HEK293 (cell line): ENCODE measurements around the gene NAV2.
"Not testable (repeated sequence)": the region's sequence is repeated elsewhere in the genome, so short reads cannot be mapped to it uniquely, and the experiment has no call there.

ENCODE experiments used
- CTCF ChIA-PET: fragments of 350-600 bp; formaldehyde crosslinking; extraction: SDS; loops from one replicate; lab custom pipeline; 2021; ENCODE audit warnings: antibody characterized with exemption; lab: Yijun Ruan, JAX
- POLR2A ChIA-PET: fragments of 300-600 bp; formaldehyde crosslinking; extraction: SDS; loops from one replicate; lab custom pipeline; 2020; ENCODE audit warnings: antibody characterized with exemption, inconsistent platforms; lab: Yijun Ruan, JAX
- H3K27ac ChIP-seq: fragments of 200-500 bp; sonication (Bioruptor generic); 2 replicates; pipeline ENCODE4 v1.5.1; 2014; ENCODE audit warnings: low read depth, low read length, control low read depth, inconsistent platforms; ENCODE audit errors: extremely low read depth
- H3K36me3 ChIP-seq, 2 experiments: fragments of 200-500 bp in 1 of 2; sonication (Bioruptor generic) in 1 of 2; 1 replicate in 1 of 2; 2 replicates in 1 of 2; pipeline ENCODE4 v1.5.1; 2014 to 2017; ENCODE audit warnings: inconsistent platforms in 2 of 2, low read length in 2 of 2; ENCODE audit not compliant: control insufficient read depth in 2 of 2, insufficient read depth in 1 of 2
- H3K4me1 ChIP-seq: fragments of 200-500 bp; sonication (Bioruptor generic); 2 replicates; pipeline ENCODE4 v1.5.1; 2014; ENCODE audit warnings: mild to moderate bottlenecking, low read length, inconsistent platforms; ENCODE audit not compliant: control insufficient read depth, insufficient read depth
- H3K4me3 ChIP-seq: 2 replicates; pipeline ENCODE4 v1.5.1; 2011; ENCODE audit warnings: low read depth, mild to moderate bottlenecking, control low read depth, low read length, moderate library complexity
- H3K9me3 ChIP-seq: fragments of 200-500 bp; sonication (Bioruptor generic); 2 replicates; pipeline ENCODE4 v1.5.1; 2014; ENCODE audit warnings: low read depth, low read length, inconsistent platforms; ENCODE audit not compliant: control insufficient read depth, insufficient read depth
- KLF1 ChIP-seq: fragments of 450-650 bp; formaldehyde crosslinking; IDR thresholded peaks from 2 replicates; pipeline ENCODE4 v1.5.1; 2016; ENCODE audit warnings: missing biosample characterization, missing genetic modification characterization
- SALL2 ChIP-seq: fragments of 450-650 bp; formaldehyde crosslinking; IDR thresholded peaks from 2 replicates; pipeline ENCODE4 v1.5.0; 2017; ENCODE audit warnings: missing biosample characterization, mild to moderate bottlenecking, missing genetic modification characterization, borderline replicate concordance
- ZBTB8A ChIP-seq: fragments of 450-650 bp; formaldehyde crosslinking; IDR thresholded peaks from 2 replicates; pipeline ENCODE4 v1.5.1; 2016; ENCODE audit warnings: missing biosample characterization, missing genetic modification characterization
- ZNF114 ChIP-seq: fragments of 450-650 bp; formaldehyde crosslinking; IDR thresholded peaks from 2 replicates; pipeline ENCODE4 v1.5.0; 2017; ENCODE audit warnings: missing biosample characterization, missing genetic modification characterization
- ZNF146 ChIP-seq: fragments of 450-650 bp; formaldehyde crosslinking; IDR thresholded peaks from 2 replicates; pipeline ENCODE4 v1.5.1; 2016; ENCODE audit warnings: missing biosample characterization, missing genetic modification characterization
- ZNF248 ChIP-seq: fragments of 450-650 bp; formaldehyde crosslinking; IDR thresholded peaks from 2 replicates; pipeline ENCODE4 v1.5.1; 2017; ENCODE audit warnings: missing biosample characterization, missing genetic modification characterization
- ZNF324 ChIP-seq: fragments of 450-650 bp; formaldehyde crosslinking; IDR thresholded peaks from 2 replicates; pipeline ENCODE4 v1.5.1; 2016; ENCODE audit warnings: missing biosample characterization, missing genetic modification characterization
- ZNF394 ChIP-seq: fragments of 450-650 bp; formaldehyde crosslinking; IDR thresholded peaks from 2 replicates; pipeline ENCODE4 v1.5.1; 2016; ENCODE audit warnings: missing biosample characterization, missing genetic modification characterization, mild to moderate bottlenecking, moderate library complexity, borderline replicate concordance
- ZNF600 ChIP-seq: fragments of 450-650 bp; formaldehyde crosslinking; IDR thresholded peaks from 2 replicates; pipeline ENCODE4 v1.5.1; 2016; ENCODE audit warnings: missing biosample characterization, missing genetic modification characterization
- ZNF623 ChIP-seq: fragments of 450-650 bp; formaldehyde crosslinking; IDR thresholded peaks from 2 replicates; pipeline ENCODE4 v1.5.1; 2016; ENCODE audit warnings: missing biosample characterization, missing genetic modification characterization
- ZNF658 ChIP-seq: fragments of 450-650 bp; formaldehyde crosslinking; IDR thresholded peaks from 2 replicates; pipeline ENCODE4; 2016; ENCODE audit warnings: missing biosample characterization, missing genetic modification characterization
- ZNF776 ChIP-seq: fragments of 450-650 bp; formaldehyde crosslinking; IDR thresholded peaks from 2 replicates; pipeline ENCODE4 v1.5.0; 2017; ENCODE audit warnings: missing biosample characterization, missing genetic modification characterization, borderline replicate concordance
- ZNF785 ChIP-seq: fragments of 450-650 bp; formaldehyde crosslinking; IDR thresholded peaks from 2 replicates; pipeline ENCODE4 v1.5.1; 2016; ENCODE audit warnings: missing biosample characterization, missing genetic modification characterization
- TF ChIP-seq, protein P1 (sequence below): fragments of 450-650 bp; formaldehyde crosslinking; IDR thresholded peaks from 2 replicates; pipeline ENCODE4 v1.5.1; 2016; ENCODE audit warnings: missing biosample characterization, missing genetic modification characterization, low read depth
- TF ChIP-seq, protein P2 (sequence below): fragments of 450-650 bp; formaldehyde crosslinking; IDR thresholded peaks from 2 replicates; pipeline ENCODE4 v1.5.1; 2016; ENCODE audit warnings: missing biosample characterization, missing genetic modification characterization
- TF ChIP-seq, protein P3 (sequence below): fragments of 450-650 bp; formaldehyde crosslinking; IDR thresholded peaks from 2 replicates; pipeline ENCODE4 v1.5.1; 2016; ENCODE audit warnings: missing biosample characterization, missing genetic modification characterization
- TF ChIP-seq, protein P4 (sequence below): fragments of 450-650 bp; formaldehyde crosslinking; IDR thresholded peaks from 2 replicates; pipeline ENCODE4 v1.5.1; 2016; ENCODE audit warnings: missing biosample characterization, missing genetic modification characterization
- TF ChIP-seq, protein P5 (sequence below): fragments of 450-650 bp; IDR thresholded peaks from 2 replicates; pipeline ENCODE4 v1.5.1; 2018; ENCODE audit warnings: missing biosample characterization, mild to moderate bottlenecking, missing genetic modification characterization
- TF ChIP-seq, protein P6 (sequence below): fragments of 450-650 bp; formaldehyde crosslinking; IDR thresholded peaks from 2 replicates; pipeline ENCODE4 v1.5.1; 2017; ENCODE audit warnings: missing biosample characterization, missing genetic modification characterization

Gene NAV2

DNA sequence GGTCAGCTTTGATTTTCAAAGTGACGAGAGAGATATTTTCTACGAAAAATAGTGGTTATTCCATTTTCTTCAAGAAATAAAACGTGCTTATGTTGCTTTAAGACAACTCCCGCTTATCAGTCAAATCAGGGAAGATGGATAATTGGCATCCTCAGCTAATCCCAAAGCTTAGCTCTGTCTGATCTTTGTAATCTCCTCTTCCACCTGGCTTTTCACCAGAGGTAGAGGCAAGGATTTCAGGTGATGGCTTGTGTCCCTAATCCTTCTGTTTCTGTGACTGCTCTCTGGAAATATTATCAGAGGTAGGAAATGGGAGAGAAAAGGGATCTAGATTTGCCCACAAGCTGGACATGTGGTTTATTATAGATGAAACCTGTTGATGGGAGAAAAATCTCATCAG lies 368.7 kb downstream of the NAV2 start (continued):
- no peak for TF ChIP-seq KLF1
- no peak for TF ChIP-seq ZNF776 (tag by site-specific recombination)
- no peak for TF ChIP-seq ZNF114 (tag by site-specific recombination)
- TF ChIP-seq ZNF248 (tag by site-specific recombination), result no peak
- TF ChIP-seq, protein P1, sequence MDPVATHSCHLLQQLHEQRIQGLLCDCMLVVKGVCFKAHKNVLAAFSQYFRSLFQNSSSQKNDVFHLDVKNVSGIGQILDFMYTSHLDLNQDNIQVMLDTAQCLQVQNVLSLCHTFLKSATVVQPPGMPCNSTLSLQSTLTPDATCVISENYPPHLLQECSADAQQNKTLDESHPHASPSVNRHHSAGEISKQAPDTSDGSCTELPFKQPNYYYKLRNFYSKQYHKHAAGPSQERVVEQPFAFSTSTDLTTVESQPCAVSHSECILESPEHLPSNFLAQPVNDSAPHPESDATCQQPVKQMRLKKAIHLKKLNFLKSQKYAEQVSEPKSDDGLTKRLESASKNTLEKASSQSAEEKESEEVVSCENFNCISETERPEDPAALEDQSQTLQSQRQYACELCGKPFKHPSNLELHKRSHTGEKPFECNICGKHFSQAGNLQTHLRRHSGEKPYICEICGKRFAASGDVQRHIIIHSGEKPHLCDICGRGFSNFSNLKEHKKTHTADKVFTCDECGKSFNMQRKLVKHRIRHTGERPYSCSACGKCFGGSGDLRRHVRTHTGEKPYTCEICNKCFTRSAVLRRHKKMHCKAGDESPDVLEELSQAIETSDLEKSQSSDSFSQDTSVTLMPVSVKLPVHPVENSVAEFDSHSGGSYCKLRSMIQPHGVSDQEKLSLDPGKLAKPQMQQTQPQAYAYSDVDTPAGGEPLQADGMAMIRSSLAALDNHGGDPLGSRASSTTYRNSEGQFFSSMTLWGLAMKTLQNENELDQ, result no peak
- no peak for TF ChIP-seq ZNF658 (tag by site-specific recombination)
- TF ChIP-seq ZNF394 (tag by site-specific recombination), result no peak

DNA sequence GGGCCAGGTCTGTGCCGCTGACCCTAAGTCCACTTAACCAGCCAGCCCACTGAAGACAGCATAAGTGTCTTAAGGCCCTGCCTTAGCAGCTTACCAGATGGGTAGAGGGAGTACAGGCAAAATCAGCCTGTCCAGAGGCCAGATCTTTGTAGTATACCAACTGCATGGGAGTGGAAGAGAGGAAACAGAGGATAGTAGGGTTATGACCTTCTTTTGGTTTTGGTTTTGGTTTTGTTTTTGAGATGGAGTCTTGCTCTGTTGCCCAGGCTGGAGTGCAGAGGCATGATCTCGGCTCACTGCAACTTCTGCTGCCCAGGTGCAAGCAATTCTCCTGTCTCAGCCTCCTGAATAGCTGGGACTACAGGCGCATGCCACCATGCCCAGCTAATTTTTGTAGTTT lies 371.2 kb downstream of the NAV2 start:
- H3K4me1 ChIP-seq, H3K4me3 ChIP-seq, H3K9me3 ChIP-seq, CTCF ChIA-PET, POLR2A ChIA-PET, H3K27ac ChIP-seq: not testable (repeated sequence)
- H3K36me3 ChIP-seq, result peaks cover 0 to 73% of the 10 kb centered on the region in 2 experiments; a peak in 1 of 3 replicates

DNA sequence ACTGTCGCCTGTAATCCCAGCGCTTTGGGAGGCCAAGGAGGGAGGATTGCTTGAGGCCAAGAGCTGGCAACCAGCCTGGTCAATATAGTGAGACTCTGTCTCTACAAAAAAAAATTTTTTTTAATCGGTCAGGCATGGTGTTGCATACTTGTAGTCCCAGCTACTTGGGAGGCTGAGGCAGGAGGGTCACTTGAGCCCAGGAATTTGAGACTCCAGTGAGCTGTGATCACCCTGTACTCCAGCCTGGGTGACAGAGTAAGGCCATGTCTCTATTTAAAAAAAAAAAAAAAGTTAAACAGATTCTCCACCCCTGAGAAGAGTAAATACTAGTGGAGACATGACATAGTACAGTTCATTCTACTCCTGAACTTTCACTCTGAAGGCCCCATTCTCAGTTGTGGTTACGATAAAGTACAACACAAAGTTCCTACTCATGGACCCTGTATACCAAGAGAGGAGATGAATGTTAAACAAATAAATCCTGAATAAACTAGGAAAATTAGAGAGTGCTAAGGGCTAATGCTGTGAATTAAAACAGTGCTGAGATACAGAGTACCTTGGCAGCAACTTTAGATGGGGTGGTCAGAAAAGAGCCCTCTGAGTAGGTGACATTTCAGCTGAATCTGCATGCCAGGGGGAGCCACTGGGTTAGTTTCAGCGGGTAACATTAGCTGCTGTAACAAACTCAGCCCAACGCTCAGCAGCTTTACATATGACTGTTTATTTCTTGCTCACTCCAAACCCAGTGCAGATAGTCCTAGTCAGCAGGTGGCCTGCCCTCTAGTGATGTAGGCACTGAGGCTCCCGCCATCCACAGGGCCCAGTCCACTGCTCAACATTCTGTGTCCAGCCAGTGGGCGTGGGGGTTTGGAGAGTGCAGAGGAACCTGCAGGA lies 372.5 kb downstream of the NAV2 start:
- CTCF ChIA-PET, result interaction anchor here (0.9 to 1.1 kb wide), 2 partner anchors 29 to 211 kb away, joined by 3 read pairs; no protein-coding TSS in a partner anchor
- TF ChIP-seq ZBTB8A (tag by site-specific recombination) (no peak), ZNF324 (tag by site-specific recombination) (no peak), ZNF146 (tag by site-specific recombination) (no peak), ZNF623 (tag by site-specific recombination) (no peak), ZNF785 (no peak), ZNF600 (no peak), SALL2 (tag by site-specific recombination) (no peak)
- TF ChIP-seq, protein P2, sequence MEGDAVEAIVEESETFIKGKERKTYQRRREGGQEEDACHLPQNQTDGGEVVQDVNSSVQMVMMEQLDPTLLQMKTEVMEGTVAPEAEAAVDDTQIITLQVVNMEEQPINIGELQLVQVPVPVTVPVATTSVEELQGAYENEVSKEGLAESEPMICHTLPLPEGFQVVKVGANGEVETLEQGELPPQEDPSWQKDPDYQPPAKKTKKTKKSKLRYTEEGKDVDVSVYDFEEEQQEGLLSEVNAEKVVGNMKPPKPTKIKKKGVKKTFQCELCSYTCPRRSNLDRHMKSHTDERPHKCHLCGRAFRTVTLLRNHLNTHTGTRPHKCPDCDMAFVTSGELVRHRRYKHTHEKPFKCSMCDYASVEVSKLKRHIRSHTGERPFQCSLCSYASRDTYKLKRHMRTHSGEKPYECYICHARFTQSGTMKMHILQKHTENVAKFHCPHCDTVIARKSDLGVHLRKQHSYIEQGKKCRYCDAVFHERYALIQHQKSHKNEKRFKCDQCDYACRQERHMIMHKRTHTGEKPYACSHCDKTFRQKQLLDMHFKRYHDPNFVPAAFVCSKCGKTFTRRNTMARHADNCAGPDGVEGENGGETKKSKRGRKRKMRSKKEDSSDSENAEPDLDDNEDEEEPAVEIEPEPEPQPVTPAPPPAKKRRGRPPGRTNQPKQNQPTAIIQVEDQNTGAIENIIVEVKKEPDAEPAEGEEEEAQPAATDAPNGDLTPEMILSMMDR, result no peak
- TF ChIP-seq, protein P3, sequence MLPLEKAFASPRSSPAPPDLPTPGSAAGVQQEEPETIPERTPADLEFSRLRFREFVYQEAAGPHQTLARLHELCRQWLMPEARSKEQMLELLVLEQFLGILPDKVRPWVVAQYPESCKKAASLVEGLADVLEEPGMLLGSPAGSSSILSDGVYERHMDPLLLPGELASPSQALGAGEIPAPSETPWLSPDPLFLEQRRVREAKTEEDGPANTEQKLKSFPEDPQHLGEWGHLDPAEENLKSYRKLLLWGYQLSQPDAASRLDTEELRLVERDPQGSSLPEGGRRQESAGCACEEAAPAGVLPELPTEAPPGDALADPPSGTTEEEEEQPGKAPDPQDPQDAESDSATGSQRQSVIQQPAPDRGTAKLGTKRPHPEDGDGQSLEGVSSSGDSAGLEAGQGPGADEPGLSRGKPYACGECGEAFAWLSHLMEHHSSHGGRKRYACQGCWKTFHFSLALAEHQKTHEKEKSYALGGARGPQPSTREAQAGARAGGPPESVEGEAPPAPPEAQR (tag by site-specific recombination), result no peak
- TF ChIP-seq, protein P4, sequence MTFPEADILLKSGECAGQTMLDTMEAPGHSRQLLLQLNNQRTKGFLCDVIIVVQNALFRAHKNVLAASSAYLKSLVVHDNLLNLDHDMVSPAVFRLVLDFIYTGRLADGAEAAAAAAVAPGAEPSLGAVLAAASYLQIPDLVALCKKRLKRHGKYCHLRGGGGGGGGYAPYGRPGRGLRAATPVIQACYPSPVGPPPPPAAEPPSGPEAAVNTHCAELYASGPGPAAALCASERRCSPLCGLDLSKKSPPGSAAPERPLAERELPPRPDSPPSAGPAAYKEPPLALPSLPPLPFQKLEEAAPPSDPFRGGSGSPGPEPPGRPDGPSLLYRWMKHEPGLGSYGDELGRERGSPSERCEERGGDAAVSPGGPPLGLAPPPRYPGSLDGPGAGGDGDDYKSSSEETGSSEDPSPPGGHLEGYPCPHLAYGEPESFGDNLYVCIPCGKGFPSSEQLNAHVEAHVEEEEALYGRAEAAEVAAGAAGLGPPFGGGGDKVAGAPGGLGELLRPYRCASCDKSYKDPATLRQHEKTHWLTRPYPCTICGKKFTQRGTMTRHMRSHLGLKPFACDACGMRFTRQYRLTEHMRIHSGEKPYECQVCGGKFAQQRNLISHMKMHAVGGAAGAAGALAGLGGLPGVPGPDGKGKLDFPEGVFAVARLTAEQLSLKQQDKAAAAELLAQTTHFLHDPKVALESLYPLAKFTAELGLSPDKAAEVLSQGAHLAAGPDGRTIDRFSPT (tag by site-specific recombination), result no peak
- TF ChIP-seq, protein P5, sequence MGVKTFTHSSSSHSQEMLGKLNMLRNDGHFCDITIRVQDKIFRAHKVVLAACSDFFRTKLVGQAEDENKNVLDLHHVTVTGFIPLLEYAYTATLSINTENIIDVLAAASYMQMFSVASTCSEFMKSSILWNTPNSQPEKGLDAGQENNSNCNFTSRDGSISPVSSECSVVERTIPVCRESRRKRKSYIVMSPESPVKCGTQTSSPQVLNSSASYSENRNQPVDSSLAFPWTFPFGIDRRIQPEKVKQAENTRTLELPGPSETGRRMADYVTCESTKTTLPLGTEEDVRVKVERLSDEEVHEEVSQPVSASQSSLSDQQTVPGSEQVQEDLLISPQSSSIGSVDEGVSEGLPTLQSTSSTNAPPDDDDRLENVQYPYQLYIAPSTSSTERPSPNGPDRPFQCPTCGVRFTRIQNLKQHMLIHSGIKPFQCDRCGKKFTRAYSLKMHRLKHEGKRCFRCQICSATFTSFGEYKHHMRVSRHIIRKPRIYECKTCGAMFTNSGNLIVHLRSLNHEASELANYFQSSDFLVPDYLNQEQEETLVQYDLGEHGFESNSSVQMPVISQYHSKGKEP (tag by site-specific recombination), result no peak
- TF ChIP-seq, protein P6, sequence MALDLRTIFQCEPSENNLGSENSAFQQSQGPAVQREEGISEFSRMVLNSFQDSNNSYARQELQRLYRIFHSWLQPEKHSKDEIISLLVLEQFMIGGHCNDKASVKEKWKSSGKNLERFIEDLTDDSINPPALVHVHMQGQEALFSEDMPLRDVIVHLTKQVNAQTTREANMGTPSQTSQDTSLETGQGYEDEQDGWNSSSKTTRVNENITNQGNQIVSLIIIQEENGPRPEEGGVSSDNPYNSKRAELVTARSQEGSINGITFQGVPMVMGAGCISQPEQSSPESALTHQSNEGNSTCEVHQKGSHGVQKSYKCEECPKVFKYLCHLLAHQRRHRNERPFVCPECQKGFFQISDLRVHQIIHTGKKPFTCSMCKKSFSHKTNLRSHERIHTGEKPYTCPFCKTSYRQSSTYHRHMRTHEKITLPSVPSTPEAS (tag by site-specific recombination), result no peak

More for the DNA sequence above, 372.5 kb downstream of the NAV2 start:
- H3K36me3 ChIP-seq, result peaks cover 0 to 60% of the 10 kb centered on the region in 2 experiments; a peak in 1 of 3 replicates
- no peak overlapping the region for H3K27ac ChIP-seq
- H3K4me3 ChIP-seq, result no peak overlapping the region
- no peaks in the 10 kb centered on the region for H3K4me1 ChIP-seq
- no peaks in the 10 kb centered on the region for H3K9me3 ChIP-seq
- POLR2A ChIA-PET, result no interaction called here
